Measurements from ENCODE around the gene PTPN7.

GRCh38 chr1:202124142-202124541, 36.3 kb downstream of the PTPN7 start:
- TF ChIP-seq CTCF (optimal IDR thresholded peaks at IDR 0.05 in 1 of 3, IDR thresholded peaks at IDR 0.05 in 1 of 3, conservative IDR thresholded peaks at IDR 0.05 in 1 of 3; ENCODE audit: extremely low read depth in 1 of 3, insufficient read depth in 2 of 3, low read length in 3 of 3): no peak
- TF ChIP-seq EZH2 (IDR thresholded peaks at IDR 0.05; ENCODE audit: low read length): no peak
